ENCODE measurements around the gene SETBP1.

- TF ChIP-seq CTCF (IDR thresholded peaks at IDR 0.05; ENCODE audit: low read length) (no peak), EZH2 (IDR thresholded peaks at IDR 0.05; ENCODE audit: borderline replicate concordance, low read length) (no peak)
These were observed 96.9 kb downstream of the SETBP1 start for GRCh38 chr18:44777457-44778192.
